ENCODE measurements around the gene DLG2.

- TF ChIP-seq, protein P1, sequence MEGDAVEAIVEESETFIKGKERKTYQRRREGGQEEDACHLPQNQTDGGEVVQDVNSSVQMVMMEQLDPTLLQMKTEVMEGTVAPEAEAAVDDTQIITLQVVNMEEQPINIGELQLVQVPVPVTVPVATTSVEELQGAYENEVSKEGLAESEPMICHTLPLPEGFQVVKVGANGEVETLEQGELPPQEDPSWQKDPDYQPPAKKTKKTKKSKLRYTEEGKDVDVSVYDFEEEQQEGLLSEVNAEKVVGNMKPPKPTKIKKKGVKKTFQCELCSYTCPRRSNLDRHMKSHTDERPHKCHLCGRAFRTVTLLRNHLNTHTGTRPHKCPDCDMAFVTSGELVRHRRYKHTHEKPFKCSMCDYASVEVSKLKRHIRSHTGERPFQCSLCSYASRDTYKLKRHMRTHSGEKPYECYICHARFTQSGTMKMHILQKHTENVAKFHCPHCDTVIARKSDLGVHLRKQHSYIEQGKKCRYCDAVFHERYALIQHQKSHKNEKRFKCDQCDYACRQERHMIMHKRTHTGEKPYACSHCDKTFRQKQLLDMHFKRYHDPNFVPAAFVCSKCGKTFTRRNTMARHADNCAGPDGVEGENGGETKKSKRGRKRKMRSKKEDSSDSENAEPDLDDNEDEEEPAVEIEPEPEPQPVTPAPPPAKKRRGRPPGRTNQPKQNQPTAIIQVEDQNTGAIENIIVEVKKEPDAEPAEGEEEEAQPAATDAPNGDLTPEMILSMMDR (IDR thresholded peaks at IDR 0.05), result no peak
- TF ChIP-seq POLR2A (IDR thresholded peaks at IDR 0.05) (no peak), POLR2AphosphoS5 (IDR thresholded peaks at IDR 0.05) (no peak)
Observed at GRCh38 chr11:84588131-84588829, 1038.9 kb downstream of the DLG2 start.
